ENCODE results near the gene TMEM184C.

TMEM184C gene

DNA sequence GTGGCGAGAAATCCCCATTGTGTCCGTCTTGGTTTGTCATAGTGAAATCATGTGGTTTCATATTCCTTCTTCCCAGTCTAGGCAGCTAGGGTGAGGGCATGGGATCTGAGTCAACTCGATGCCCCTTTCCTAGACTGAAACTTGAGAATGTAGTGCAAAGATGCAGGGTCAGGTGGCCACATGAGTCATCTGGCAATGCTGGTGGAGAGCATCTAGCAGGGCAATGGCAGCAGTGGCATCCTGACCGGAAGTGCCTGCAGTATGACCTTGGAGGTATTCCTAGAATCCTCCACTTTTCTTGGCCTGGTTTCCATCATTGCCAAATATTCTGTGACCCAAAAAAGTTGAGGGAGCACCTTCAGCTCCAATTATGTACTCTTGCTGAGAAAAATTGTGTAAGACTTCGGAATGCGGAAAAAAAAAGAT lies 39.1 kb upstream of the TMEM184C start (continued):
- TF ChIP-seq, protein P1, sequence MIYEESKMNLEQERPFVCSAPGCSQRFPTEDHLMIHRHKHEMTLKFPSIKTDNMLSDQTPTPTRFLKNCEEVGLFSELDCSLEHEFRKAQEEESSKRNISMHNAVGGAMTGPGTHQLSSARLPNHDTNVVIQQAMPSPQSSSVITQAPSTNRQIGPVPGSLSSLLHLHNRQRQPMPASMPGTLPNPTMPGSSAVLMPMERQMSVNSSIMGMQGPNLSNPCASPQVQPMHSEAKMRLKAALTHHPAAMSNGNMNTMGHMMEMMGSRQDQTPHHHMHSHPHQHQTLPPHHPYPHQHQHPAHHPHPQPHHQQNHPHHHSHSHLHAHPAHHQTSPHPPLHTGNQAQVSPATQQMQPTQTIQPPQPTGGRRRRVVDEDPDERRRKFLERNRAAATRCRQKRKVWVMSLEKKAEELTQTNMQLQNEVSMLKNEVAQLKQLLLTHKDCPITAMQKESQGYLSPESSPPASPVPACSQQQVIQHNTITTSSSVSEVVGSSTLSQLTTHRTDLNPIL (CRISPR knock-in tag; IDR thresholded peaks at IDR 0.05; ENCODE audit: low read depth): no peak
- TF ChIP-seq, protein P2, sequence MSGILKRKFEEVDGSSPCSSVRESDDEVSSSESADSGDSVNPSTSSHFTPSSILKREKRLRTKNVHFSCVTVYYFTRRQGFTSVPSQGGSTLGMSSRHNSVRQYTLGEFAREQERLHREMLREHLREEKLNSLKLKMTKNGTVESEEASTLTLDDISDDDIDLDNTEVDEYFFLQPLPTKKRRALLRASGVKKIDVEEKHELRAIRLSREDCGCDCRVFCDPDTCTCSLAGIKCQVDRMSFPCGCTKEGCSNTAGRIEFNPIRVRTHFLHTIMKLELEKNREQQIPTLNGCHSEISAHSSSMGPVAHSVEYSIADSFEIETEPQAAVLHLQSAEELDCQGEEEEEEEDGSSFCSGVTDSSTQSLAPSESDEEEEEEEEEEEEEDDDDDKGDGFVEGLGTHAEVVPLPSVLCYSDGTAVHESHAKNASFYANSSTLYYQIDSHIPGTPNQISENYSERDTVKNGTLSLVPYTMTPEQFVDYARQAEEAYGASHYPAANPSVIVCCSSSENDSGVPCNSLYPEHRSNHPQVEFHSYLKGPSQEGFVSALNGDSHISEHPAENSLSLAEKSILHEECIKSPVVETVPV (CRISPR knock-in tag; IDR thresholded peaks at IDR 0.05): no peak
- TF ChIP-seq ZNF70 (CRISPR knock-in tag; IDR thresholded peaks at IDR 0.05) (no peak), OSR1 (CRISPR knock-in tag; IDR thresholded peaks at IDR 0.05) (no peak), ISL1 (CRISPR knock-in tag; IDR thresholded peaks at IDR 0.05) (no peak), ZFP3 (CRISPR knock-in tag; IDR thresholded peaks at IDR 0.05) (no peak), ZC3H10 (CRISPR knock-in tag; IDR thresholded peaks at IDR 0.05) (no peak), GLIS3 (CRISPR knock-in tag; IDR thresholded peaks at IDR 0.05) (no peak), TCF4 (CRISPR knock-in tag; IDR thresholded peaks at IDR 0.05; ENCODE audit: borderline replicate concordance) (no peak), BACH2 (CRISPR knock-in tag; IDR thresholded peaks at IDR 0.05; ENCODE audit: borderline replicate concordance) (no peak), RARB (CRISPR knock-in tag; IDR thresholded peaks at IDR 0.05) (no peak)

DNA sequence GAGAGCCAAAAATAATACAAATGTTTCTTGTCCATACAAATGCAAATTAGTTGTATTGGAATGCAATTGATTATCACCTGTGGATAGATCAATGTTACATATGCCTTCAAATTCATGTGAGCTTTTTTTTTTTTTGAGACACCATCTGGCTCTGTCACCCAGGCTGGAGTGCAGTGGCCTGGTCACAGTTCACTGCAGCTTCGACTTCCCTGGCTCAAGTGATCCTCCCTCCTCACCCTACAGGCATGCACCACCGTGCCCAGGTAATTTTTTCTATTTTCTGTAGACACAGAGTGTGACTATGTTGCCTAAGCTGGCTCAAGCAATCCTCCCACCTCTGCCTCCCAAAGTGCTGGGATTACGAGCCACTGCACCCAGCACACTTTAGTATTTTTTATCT lies 38.6 kb upstream of the TMEM184C start:
- no peak for ATAC-seq
- TF ChIP-seq ZNF8 (CRISPR knock-in tag; IDR thresholded peaks at IDR 0.05) (no peak), OSR1 (CRISPR knock-in tag; IDR thresholded peaks at IDR 0.05) (no peak), PPARA (CRISPR knock-in tag; IDR thresholded peaks at IDR 0.05; ENCODE audit: borderline replicate concordance) (no peak), GLIS3 (CRISPR knock-in tag; IDR thresholded peaks at IDR 0.05) (no peak), ISL1 (CRISPR knock-in tag; IDR thresholded peaks at IDR 0.05) (no peak), ESRRG (CRISPR knock-in tag; IDR thresholded peaks at IDR 0.05) (no peak), SNAI2 (CRISPR knock-in tag; IDR thresholded peaks at IDR 0.05) (no peak), ZFP3 (CRISPR knock-in tag; IDR thresholded peaks at IDR 0.05) (no peak), CSDC2 (CRISPR knock-in tag; IDR thresholded peaks at IDR 0.05) (no peak)
- TF ChIP-seq, protein P3, sequence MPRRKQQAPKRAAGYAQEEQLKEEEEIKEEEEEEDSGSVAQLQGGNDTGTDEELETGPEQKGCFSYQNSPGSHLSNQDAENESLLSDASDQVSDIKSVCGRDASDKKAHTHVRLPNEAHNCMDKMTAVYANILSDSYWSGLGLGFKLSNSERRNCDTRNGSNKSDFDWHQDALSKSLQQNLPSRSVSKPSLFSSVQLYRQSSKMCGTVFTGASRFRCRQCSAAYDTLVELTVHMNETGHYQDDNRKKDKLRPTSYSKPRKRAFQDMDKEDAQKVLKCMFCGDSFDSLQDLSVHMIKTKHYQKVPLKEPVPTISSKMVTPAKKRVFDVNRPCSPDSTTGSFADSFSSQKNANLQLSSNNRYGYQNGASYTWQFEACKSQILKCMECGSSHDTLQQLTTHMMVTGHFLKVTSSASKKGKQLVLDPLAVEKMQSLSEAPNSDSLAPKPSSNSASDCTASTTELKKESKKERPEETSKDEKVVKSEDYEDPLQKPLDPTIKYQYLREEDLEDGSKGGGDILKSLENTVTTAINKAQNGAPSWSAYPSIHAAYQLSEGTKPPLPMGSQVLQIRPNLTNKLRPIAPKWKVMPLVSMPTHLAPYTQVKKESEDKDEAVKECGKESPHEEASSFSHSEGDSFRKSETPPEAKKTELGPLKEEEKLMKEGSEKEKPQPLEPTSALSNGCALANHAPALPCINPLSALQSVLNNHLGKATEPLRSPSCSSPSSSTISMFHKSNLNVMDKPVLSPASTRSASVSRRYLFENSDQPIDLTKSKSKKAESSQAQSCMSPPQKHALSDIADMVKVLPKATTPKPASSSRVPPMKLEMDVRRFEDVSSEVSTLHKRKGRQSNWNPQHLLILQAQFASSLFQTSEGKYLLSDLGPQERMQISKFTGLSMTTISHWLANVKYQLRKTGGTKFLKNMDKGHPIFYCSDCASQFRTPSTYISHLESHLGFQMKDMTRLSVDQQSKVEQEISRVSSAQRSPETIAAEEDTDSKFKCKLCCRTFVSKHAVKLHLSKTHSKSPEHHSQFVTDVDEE (CRISPR knock-in tag; IDR thresholded peaks at IDR 0.05): no peak
- TF ChIP-seq, protein P4, sequence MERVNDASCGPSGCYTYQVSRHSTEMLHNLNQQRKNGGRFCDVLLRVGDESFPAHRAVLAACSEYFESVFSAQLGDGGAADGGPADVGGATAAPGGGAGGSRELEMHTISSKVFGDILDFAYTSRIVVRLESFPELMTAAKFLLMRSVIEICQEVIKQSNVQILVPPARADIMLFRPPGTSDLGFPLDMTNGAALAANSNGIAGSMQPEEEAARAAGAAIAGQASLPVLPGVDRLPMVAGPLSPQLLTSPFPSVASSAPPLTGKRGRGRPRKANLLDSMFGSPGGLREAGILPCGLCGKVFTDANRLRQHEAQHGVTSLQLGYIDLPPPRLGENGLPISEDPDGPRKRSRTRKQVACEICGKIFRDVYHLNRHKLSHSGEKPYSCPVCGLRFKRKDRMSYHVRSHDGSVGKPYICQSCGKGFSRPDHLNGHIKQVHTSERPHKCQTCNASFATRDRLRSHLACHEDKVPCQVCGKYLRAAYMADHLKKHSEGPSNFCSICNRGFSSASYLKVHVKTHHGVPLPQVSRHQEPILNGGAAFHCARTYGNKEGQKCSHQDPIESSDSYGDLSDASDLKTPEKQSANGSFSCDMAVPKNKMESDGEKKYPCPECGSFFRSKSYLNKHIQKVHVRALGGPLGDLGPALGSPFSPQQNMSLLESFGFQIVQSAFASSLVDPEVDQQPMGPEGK (CRISPR knock-in tag; IDR thresholded peaks at IDR 0.05; ENCODE audit: borderline replicate concordance): no peak
- TF ChIP-seq, protein P2 (CRISPR knock-in tag; IDR thresholded peaks at IDR 0.05): no peak
- TF ChIP-seq, protein P1 (CRISPR knock-in tag; IDR thresholded peaks at IDR 0.05; ENCODE audit: low read depth): no peak

DNA sequence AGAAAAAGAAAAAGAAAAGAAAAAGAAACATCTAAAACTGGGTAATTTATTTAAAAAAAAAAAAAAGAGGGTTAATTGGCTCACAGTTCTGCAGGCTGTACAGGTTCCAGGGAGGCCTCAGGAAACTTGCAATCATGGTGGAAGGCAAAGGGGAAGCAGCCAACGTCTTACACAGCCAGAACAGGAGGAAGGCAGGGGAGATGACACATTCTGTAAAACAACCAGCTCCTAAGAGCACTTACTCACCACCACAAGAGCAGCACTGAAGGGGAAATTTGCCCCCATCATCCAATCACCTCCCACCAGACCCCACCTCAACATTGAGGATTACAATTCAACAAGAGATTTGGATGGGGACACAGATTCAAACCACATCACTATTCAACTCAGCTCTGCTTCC lies 36.8 kb upstream of the TMEM184C start:
- TF ChIP-seq ARNTL (CRISPR knock-in tag; IDR thresholded peaks at IDR 0.05; ENCODE audit: borderline replicate concordance, low read depth) (no peak), PPARA (CRISPR knock-in tag; IDR thresholded peaks at IDR 0.05; ENCODE audit: borderline replicate concordance) (no peak), TOX (CRISPR knock-in tag; IDR thresholded peaks at IDR 0.05; ENCODE audit: borderline replicate concordance) (no peak), ZC3H10 (CRISPR knock-in tag; IDR thresholded peaks at IDR 0.05) (no peak), ZFP30 (CRISPR knock-in tag; IDR thresholded peaks at IDR 0.05) (no peak), ZNF8 (CRISPR knock-in tag; IDR thresholded peaks at IDR 0.05) (no peak), ISL1 (CRISPR knock-in tag; IDR thresholded peaks at IDR 0.05) (no peak), ZNF565 (CRISPR knock-in tag; conservative IDR thresholded peaks at IDR 0.05; ENCODE audit: low read depth) (no peak), SNAI2 (CRISPR knock-in tag; IDR thresholded peaks at IDR 0.05) (no peak), BACH2 (CRISPR knock-in tag; IDR thresholded peaks at IDR 0.05; ENCODE audit: borderline replicate concordance) (no peak), OSR1 (CRISPR knock-in tag; IDR thresholded peaks at IDR 0.05) (no peak), CSDC2 (CRISPR knock-in tag; IDR thresholded peaks at IDR 0.05) (no peak), ESRRG (CRISPR knock-in tag; IDR thresholded peaks at IDR 0.05) (no peak), RARB (CRISPR knock-in tag; IDR thresholded peaks at IDR 0.05) (no peak), TCF4 (CRISPR knock-in tag; IDR thresholded peaks at IDR 0.05; ENCODE audit: borderline replicate concordance) (no peak)
- TF ChIP-seq, protein P3 (CRISPR knock-in tag; IDR thresholded peaks at IDR 0.05): no peak
- TF ChIP-seq, protein P1 (CRISPR knock-in tag; IDR thresholded peaks at IDR 0.05; ENCODE audit: low read depth): no peak
- ATAC-seq: no peak
